Measurements from ENCODE around the gene PARP15. TPM values are rescaled to one million over a fixed set of nuclear protein-coding genes. Genes with fewer than 3 reads are reported as not detected.

The PARP15 gene
- total RNA-seq, 1 experiment from 2014 or later, result 0.15 TPM

DNA sequence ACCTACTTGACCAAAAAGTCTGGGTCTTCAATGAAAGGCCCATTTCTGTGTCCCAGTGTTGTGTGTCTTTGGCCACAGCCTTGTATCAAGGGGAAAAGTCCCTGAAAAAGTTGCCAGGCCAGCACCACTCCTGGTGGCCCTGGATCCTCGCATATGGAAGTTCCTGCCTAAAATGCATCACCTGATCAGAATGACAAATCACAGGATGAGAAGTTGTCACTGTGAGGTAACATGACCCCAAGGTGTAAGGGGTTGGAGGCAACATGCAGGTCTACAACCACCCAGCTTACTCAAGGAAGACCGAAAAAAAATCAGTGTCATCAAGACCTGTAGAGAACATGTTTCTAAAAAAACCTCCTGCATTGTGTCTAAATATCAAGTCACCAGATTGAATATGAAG is 25.6 kb downstream of the PARP15 start:
- CTCF ChIA-PET, result no interaction called here
- H3K4me3 Mint-ChIP-seq, result no peak overlapping the region
- H3K9me3 Mint-ChIP-seq, result peaks cover 5% of the 10 kb centered on the region; the same call in 1 of the 2 replicates
- no peaks in the 10 kb centered on the region for H3K27me3 Mint-ChIP-seq (ENCODE audit: low read depth)
- no peaks in the 10 kb centered on the region for H3K36me3 Mint-ChIP-seq
- ATAC-seq (peak; percentile 41; the same call in 1 of the 2 replicates), DNase-seq (ENCODE audit: low spot score) (no peak)
- TF ChIP-seq, protein P1, sequence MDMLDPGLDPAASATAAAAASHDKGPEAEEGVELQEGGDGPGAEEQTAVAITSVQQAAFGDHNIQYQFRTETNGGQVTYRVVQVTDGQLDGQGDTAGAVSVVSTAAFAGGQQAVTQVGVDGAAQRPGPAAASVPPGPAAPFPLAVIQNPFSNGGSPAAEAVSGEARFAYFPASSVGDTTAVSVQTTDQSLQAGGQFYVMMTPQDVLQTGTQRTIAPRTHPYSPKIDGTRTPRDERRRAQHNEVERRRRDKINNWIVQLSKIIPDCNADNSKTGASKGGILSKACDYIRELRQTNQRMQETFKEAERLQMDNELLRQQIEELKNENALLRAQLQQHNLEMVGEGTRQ (CRISPR knock-in tag; IDR thresholded peaks at IDR 0.05), result peak; percentile 64; the same call in 1 of the 2 replicates
- TF ChIP-seq SMAD4 (CRISPR knock-in tag; IDR thresholded peaks at IDR 0.05), result no peak
- no peak overlapping the region for H3K27ac Mint-ChIP-seq
- peaks cover 6% of the 10 kb centered on the region for H3K4me1 Mint-ChIP-seq
- POLR2A ChIA-PET, result no interaction called here

DNA sequence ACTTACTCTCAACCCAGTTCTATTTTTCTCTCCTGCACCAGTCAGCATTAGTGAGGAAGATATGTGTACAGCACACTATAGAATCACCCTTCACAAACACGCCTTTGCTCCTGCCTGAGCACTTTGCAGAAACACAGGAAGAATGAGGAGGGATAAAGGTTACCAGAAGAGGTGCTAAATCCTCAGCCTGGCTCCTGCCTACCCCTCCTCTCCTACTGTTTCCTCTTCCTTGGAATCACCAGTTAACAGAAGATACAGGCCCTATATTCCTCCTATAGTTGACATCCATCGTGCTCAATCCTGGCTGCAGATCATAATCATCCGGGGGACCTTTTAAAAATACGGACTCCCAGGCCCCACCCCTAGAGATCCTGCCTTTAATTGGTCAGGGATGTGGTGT is 28.9 kb downstream of the PARP15 start:
- Mint-ChIP-seq H3K4me1 (peaks cover 6% of the 10 kb centered on the region), H3K4me3 (no peak overlapping the region), H3K36me3 (no peaks in the 10 kb centered on the region), H3K9me3 (peaks cover 5% of the 10 kb centered on the region; the same call in 1 of the 2 replicates), H3K27me3 (ENCODE audit: low read depth) (no peaks in the 10 kb centered on the region), H3K27ac (no peak overlapping the region; the same call in 1 of the 2 replicates)
- ChIA-PET POLR2A (no interaction called here), CTCF (no interaction called here)
- no peak for DNase-seq (ENCODE audit: low spot score)
- ATAC-seq, result peak; percentile 59
- TF ChIP-seq, protein P2, sequence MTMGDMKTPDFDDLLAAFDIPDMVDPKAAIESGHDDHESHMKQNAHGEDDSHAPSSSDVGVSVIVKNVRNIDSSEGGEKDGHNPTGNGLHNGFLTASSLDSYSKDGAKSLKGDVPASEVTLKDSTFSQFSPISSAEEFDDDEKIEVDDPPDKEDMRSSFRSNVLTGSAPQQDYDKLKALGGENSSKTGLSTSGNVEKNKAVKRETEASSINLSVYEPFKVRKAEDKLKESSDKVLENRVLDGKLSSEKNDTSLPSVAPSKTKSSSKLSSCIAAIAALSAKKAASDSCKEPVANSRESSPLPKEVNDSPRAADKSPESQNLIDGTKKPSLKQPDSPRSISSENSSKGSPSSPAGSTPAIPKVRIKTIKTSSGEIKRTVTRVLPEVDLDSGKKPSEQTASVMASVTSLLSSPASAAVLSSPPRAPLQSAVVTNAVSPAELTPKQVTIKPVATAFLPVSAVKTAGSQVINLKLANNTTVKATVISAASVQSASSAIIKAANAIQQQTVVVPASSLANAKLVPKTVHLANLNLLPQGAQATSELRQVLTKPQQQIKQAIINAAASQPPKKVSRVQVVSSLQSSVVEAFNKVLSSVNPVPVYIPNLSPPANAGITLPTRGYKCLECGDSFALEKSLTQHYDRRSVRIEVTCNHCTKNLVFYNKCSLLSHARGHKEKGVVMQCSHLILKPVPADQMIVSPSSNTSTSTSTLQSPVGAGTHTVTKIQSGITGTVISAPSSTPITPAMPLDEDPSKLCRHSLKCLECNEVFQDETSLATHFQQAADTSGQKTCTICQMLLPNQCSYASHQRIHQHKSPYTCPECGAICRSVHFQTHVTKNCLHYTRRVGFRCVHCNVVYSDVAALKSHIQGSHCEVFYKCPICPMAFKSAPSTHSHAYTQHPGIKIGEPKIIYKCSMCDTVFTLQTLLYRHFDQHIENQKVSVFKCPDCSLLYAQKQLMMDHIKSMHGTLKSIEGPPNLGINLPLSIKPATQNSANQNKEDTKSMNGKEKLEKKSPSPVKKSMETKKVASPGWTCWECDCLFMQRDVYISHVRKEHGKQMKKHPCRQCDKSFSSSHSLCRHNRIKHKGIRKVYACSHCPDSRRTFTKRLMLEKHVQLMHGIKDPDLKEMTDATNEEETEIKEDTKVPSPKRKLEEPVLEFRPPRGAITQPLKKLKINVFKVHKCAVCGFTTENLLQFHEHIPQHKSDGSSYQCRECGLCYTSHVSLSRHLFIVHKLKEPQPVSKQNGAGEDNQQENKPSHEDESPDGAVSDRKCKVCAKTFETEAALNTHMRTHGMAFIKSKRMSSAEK (CRISPR knock-in tag; IDR thresholded peaks at IDR 0.05; ENCODE audit: borderline replicate concordance), result no peak
- no peak for TF ChIP-seq NFYB (CRISPR knock-in tag; conservative IDR thresholded peaks at IDR 0.05; ENCODE audit: low read depth)
- TF ChIP-seq SP1 (CRISPR knock-in tag; conservative IDR thresholded peaks at IDR 0.05), result no peak
- TF ChIP-seq ELF4 (CRISPR knock-in tag; IDR thresholded peaks at IDR 0.05; ENCODE audit: low read depth), result no peak
- TF ChIP-seq, protein P1 (CRISPR knock-in tag; IDR thresholded peaks at IDR 0.05), result no peak
- TF ChIP-seq FOXK1 (CRISPR knock-in tag; IDR thresholded peaks at IDR 0.05), result no peak
- TF ChIP-seq, protein P3, sequence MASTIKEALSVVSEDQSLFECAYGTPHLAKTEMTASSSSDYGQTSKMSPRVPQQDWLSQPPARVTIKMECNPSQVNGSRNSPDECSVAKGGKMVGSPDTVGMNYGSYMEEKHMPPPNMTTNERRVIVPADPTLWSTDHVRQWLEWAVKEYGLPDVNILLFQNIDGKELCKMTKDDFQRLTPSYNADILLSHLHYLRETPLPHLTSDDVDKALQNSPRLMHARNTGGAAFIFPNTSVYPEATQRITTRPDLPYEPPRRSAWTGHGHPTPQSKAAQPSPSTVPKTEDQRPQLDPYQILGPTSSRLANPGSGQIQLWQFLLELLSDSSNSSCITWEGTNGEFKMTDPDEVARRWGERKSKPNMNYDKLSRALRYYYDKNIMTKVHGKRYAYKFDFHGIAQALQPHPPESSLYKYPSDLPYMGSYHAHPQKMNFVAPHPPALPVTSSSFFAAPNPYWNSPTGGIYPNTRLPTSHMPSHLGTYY (CRISPR knock-in tag; IDR thresholded peaks at IDR 0.05), result no peak
- TF ChIP-seq, protein P4, sequence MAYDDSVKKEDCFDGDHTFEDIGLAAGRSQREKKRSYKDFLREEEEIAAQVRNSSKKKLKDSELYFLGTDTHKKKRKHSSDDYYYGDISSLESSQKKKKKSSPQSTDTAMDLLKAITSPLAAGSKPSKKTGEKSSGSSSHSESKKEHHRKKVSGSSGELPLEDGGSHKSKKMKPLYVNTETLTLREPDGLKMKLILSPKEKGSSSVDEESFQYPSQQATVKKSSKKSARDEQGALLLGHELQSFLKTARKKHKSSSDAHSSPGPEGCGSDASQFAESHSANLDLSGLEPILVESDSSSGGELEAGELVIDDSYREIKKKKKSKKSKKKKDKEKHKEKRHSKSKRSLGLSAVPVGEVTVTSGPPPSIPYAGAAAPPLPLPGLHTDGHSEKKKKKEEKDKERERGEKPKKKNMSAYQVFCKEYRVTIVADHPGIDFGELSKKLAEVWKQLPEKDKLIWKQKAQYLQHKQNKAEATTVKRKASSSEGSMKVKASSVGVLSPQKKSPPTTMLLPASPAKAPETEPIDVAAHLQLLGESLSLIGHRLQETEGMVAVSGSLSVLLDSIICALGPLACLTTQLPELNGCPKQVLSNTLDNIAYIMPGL (CRISPR knock-in tag; IDR thresholded peaks at IDR 0.05), result no peak
- no peak for TF ChIP-seq ZNF121 (CRISPR knock-in tag; IDR thresholded peaks at IDR 0.05)
- no peak for TF ChIP-seq RORB (CRISPR knock-in tag; IDR thresholded peaks at IDR 0.05)
- TF ChIP-seq, protein P5, sequence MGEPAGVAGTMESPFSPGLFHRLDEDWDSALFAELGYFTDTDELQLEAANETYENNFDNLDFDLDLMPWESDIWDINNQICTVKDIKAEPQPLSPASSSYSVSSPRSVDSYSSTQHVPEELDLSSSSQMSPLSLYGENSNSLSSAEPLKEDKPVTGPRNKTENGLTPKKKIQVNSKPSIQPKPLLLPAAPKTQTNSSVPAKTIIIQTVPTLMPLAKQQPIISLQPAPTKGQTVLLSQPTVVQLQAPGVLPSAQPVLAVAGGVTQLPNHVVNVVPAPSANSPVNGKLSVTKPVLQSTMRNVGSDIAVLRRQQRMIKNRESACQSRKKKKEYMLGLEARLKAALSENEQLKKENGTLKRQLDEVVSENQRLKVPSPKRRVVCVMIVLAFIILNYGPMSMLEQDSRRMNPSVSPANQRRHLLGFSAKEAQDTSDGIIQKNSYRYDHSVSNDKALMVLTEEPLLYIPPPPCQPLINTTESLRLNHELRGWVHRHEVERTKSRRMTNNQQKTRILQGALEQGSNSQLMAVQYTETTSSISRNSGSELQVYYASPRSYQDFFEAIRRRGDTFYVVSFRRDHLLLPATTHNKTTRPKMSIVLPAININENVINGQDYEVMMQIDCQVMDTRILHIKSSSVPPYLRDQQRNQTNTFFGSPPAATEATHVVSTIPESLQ (CRISPR knock-in tag; IDR thresholded peaks at IDR 0.05), result no peak
- TF ChIP-seq, protein P6, sequence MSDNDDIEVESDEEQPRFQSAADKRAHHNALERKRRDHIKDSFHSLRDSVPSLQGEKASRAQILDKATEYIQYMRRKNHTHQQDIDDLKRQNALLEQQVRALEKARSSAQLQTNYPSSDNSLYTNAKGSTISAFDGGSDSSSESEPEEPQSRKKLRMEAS (CRISPR knock-in tag; IDR thresholded peaks at IDR 0.05), result no peak
- TF ChIP-seq, protein P7, sequence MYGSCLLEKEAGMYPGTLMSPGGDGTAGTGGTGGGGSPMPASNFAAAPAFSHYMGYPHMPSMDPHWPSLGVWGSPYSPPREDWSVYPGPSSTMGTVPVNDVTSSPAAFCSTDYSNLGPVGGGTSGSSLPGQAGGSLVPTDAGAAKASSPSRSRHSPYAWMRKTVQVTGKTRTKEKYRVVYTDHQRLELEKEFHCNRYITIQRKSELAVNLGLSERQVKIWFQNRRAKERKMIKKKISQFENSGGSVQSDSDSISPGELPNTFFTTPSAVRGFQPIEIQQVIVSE (CRISPR knock-in tag; IDR thresholded peaks at IDR 0.05; ENCODE audit: borderline replicate concordance), result no peak
- no peak for TF ChIP-seq IRF2 (CRISPR knock-in tag; IDR thresholded peaks at IDR 0.05; ENCODE audit: borderline replicate concordance, low read depth)
- TF ChIP-seq EMX1 (CRISPR knock-in tag; IDR thresholded peaks at IDR 0.05), result no peak

Data from WTC11 (cell line).